HG03432 (cell line): Measurements from ENCODE around the gene SLC25A6.
A peak's percentile ranks its signal among the peaks of the same experiment; 100 is the strongest.
"Not testable (repeated sequence)": the region's sequence is repeated elsewhere in the genome, so short reads cannot be mapped to it uniquely, and the experiment has no call there.

Experiments
- ATAC-seq: cut with Tn5 transposase; IDR thresholded peaks from one replicate; pipeline ENCODE4 v1.9.1; 2021; ENCODE audit warnings: mild to moderate bottlenecking, moderate library complexity; ENCODE audit not compliant: unreplicated experiment

The SLC25A6 gene

DNA sequence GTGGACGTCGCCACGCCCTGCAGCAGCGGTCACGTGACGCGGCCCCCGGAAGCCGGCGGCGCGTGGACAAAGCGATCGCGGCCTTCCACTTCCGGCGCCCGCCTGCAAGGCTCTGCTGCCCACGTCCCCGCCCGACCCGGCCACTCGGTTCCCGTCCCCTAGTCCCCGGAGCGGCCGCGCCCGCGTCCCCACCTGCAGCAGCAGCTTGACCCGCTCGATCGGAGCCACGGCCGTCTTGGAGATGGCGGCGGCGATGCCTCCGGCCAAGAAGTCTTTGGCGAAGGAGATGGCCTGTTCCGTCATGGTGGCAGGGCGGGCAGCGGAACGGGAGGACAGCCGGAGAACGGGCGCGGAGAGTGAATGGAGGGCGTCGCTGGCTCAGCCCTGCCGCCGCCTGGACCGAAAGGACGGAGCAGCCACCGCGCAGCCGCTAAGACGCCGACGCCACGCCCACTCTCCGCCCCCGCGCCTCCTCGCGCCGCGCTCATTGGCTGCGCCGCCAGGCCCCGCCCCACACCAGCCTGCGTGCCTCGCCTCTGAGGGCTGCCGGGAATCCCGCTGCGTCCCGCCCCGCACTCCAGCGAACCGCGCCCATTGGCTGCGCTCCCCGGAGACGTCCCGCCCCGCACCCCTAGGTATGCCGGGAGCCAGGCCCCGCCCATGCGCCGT lies at the start of gene SLC25A6:
SLC25A6 (minus strand) TSS at position 407 of the 669 bp plus-strand sequence; CDS start at position 303, 104 bp downstream.
- ATAC-seq: peak; percentile 94

GRCh38 chrX:1440506-1440905 lies 48.6 kb upstream of the SLC25A6 start:
- ATAC-seq: no peak

DNA sequence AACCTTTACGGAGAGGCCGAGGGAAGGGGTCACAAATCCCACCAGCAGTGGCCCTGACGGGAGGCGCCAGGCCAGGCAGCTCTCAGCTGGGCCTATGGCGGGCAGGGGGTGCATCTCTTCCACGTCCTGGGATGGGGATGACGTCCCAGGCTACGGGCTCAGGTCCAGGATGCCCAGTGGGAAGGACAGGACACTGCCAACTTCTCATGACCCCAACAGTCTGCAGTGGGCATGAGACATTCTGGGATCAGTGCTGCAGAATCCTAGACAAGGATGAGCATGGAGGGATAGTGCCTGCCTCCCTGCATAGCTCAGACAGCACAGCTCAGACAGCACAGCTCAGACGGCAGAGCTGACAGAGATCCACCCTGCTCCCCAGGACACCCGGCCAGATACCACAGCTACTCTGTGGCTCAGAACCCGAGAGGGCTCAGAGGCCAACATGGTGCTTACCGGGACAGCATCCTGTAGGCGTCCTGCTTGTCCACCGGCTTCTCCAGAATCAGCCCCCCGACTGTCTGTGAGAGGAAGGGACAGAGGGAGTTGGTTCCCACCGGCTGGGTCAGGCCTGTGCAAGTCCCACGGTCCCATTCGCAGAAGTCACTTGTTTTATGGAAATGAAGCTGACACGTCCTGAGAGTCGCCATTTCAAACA lies 43.5 kb upstream of the SLC25A6 start:
- ATAC-seq: no peak

GRCh38 chrX:1434871-1435240 lies 42.9 kb upstream of the SLC25A6 start:
- no peak for ATAC-seq

DNA sequence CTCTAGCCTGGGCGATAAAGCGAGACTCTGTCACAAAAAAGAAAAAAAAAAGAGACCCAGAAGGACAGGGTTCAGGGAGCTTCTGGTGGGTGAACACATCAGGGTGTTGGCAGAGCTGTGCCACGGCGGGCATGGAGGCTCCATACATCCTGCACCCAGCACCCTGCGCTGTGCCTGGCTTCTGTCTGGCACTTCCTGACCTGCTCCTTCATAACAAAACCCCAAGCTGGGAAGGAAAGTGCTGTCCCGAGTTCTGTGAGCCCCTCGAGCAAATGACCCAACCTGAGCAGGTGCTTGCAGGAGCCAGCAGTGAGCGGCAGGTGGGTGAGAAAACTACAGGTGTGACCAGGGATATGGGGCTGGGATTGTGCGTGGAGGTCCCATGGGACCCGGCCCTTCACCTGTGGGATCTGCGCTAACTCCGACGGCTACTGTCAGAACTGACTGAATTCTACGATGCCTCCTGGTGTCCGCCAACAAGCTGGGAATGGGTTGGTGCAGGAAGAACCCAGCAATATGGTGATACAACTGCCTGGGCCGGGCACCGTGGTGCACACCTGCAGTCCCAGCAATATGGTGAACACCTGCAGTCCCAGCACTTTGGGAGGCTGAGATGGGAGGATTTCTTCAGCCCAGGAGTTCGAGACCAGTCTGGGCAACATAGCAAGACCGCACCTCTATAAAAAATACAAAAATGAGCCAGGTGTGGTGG lies 41.9 kb upstream of the SLC25A6 start:
- ATAC-seq: no peak

- ATAC-seq: no peak
These were observed 38.5 kb upstream of the SLC25A6 start for GRCh38 chrX:1430451-1430850.

DNA sequence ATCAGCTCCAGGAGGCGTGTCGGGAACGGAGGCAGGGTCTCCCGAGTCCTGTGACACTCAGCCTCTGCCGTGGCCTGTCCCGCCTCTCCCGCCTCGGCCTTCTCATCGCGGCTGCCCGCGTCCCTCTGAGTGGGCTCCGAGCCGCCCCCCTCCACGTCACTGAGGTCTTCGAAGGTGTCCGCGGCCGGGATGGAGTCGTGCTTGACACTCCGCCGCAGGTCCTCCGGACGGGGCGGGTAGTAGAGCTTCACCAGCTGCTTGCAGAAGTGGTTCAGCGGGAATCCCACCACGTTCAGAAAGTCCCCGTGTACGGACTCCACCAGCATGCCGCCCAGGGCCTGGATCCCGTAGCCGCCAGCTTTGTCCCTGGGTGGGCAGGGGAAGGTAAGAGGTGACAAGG lies 35.8 kb upstream of the SLC25A6 start:
- ATAC-seq: no peak

GRCh38 chrX:1426321-1426720 lies 34.4 kb upstream of the SLC25A6 start:
- ATAC-seq: not testable (repeated sequence)

DNA sequence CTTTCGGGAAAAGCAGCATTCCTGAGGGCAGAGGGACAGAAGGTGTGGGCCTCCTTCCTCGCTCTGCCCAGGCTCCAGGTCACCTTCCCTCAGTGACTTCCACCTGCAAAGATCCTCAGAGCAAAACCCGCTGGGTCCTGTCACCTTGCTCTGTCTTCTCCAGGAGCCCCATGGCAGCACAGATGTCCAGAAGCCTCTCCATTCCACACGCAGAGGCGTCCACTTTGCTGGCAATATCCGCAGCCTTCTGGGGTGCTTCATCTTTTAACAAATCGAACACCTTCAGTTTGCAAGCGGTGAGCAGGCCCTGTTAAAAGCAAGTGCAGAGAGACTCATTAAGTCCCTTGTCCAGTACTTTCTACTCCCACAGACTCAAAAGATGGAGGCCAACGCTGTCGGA lies 33.5 kb upstream of the SLC25A6 start:
- ATAC-seq: no peak

GRCh38 chrX:1424147-1424851 lies 32.4 kb upstream of the SLC25A6 start:
- no peak for ATAC-seq

- no peak for ATAC-seq
These were observed 31.3 kb upstream of the SLC25A6 start for GRCh38 chrX:1423215-1423614.

GRCh38 chrX:1422135-1422465 lies 30.2 kb upstream of the SLC25A6 start:
- no peak for ATAC-seq

DNA sequence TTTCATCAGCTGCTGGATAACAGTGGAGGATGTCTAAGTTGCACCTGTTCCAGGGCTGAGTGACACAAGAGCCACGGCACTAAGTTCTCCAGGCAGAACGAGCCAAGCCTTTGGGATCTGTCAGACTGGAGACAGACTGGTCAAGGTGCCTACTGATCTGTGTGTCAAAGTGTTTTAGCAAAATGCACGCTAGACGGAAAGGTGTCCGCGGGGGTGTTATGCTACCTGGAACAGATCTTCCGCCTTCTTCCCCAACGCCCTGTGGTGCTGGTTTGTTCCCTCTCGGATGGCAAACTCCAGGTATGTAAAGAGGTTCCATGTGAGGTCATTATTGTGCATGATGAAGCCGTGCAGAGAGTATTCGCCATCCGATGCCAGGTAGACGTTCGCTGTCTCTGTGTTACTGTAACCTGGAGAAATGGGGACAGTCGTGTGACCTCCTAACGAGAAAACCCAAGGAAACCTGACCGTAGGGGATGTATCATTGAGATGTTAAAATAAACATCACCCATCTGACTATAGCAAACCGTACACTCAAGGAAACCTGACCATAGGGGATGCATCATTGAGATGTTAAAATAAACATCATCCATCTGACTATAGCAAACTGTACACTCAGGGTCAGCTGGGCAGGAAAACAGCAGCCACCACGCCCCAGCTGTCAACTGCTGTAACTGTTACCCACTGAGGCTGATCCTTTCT lies 29.7 kb upstream of the SLC25A6 start:
- no peak for ATAC-seq

DNA sequence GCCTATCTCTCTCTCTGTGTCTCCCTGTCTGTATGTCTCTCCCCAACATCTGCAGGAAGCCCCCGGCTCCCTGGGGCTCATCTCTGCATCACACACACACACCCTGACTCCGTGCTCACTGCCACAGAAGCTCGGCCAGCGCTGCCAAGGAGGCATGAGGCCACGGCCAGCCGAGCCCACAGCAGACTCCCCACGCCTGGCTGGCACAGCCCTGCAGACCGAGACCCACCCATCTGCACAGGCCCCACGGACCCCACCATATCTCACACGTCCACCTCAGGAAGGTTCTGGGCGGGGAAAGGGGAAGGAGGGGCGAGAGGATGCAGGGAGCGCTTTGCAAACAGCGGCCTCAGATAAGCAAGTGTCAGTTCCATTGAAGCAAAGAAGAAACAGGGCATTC lies 28.5 kb upstream of the SLC25A6 start:
- ATAC-seq: no peak

GRCh38 chrX:1419545-1420355 lies 27.8 kb upstream of the SLC25A6 start:
- no peak for ATAC-seq

- ATAC-seq: no peak
These were observed 27.1 kb upstream of the SLC25A6 start for GRCh38 chrX:1418901-1419544.

DNA sequence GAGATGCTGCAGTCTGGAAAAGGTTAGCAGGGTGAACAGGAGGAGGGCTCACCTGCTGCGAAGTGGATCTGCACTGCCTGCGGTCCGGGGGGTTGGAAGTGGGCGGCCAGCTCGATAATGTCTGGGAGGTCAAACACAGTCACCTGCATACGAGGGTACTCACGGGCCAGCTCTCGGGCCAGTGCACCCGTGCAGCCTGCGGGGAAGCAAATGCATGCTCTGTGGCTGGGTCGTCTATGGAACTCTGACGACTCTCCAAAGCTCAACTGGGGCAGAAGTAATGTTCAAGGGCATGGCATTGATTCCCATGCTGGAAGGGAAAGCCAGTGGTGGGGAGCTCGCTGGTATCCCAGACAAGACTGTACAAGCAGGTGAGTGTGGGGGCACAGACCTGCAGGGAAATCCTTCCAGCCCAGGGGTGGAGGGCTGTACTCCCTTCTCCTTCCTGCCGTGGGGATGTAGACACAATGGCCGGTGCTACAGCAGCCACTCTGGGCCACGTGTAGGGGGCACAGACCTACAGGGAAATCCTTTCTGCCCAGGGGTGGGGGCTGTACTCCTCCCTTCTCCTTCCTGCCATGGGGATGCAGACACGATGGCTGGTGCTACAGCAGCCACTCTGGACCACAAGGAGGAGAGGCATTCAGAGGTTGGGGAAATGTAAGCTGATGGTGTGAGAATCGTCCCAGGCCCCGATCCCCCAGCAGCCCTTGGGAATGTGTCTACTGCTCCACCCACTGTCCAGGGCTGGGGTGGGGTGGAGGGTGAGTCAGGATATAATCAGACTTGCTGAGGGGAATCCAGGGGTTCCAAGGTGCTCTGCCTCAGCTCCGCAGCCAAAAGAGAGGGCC lies 26.2 kb upstream of the SLC25A6 start:
- ATAC-seq: no peak

DNA sequence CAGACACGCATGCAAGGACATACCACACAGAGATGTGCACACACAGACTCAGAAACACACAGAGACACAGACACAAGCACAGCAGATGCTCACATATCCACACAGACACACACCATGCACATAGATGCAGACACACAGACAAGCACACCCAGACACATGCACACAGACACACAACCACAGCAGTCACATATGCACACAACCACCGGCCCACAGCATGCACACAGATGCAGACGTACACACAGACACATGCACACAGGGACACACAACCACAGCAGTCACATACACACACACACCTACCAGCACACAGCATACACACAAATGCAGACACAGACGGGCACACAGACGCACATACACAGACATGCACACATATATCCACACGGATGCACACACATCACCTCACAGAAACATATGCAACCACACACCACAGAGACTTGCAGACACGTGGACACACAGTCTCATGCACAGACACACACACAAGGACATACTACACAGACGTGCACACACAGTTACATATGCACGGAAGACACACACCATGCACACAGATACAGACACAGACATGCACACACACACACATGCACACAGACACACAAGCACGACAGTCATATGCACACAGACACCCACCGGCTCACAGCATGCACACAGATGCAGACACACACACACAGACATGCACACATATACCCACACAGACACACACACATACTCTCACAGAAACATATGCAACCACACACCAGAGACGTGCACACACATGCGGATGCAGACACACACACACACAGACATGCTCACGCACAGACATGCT lies 25.2 kb upstream of the SLC25A6 start:
- ATAC-seq: no peak
